ENCODE results near the gene DPF3.

DPF3 gene

GRCh38 chr14:72894323-72894622, 372 bp upstream of the DPF3 start:
- no peaks in the 10 kb centered on the region for H3K9me3 Mint-ChIP-seq
- H3K27me3 Mint-ChIP-seq (ENCODE audit: low read depth) = peaks cover 49% of the 10 kb centered on the region
- H3K36me3 Mint-ChIP-seq (ENCODE audit: low read depth) = peaks cover 2% of the 10 kb centered on the region
- peak overlapping the region; percentile 83 for H3K27ac Mint-ChIP-seq
- peaks cover 22% of the 10 kb centered on the region for H3K4me1 Mint-ChIP-seq (ENCODE audit: low read depth)
- H3K4me3 Mint-ChIP-seq = peak overlapping the region; percentile 87

DNA sequence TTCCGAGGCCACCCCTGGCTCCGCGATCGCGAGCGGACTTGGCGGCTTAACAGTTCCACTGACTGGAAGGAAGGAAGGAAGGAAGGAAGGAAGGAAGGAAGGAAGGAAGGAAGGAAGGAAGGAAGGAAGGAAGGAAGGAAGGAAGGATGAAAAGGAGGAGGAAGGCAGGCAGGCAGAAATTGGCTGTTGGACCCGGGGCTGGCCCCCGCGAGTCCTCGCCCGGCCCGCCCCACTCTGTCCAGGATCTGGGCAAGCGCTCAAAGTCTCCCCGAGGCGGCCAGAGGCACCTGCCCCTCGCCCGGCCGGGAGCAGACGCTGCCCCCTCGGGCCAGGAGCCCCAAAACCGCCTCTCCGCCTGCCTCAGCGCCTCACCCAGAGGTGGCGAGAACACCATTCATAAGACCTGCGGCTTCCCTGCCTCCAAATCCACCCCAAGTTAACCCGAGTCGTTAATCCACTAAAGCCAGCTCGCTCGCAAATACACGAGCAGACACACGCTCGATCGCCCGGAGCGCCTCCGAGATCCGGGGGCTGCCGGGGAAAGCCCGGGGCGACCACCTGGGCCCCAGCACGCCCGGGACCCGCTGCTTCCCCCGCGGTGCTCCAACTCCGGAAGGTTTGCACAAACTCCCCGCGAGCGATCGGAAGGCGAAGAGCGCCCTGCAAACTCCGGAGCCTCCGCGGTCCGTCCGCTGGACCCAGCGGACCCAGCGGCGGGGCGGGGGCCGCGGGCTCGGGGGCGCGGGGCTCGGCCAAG, 844 bp downstream of the DPF3 start:
- H3K27ac Mint-ChIP-seq = peak overlapping the region; percentile 79
- H3K9me3 Mint-ChIP-seq = no peaks in the 10 kb centered on the region
- H3K4me1 Mint-ChIP-seq (ENCODE audit: low read depth) = peaks cover 26% of the 10 kb centered on the region
- peaks cover 54% of the 10 kb centered on the region for H3K27me3 Mint-ChIP-seq (ENCODE audit: low read depth)
- peaks cover 4% of the 10 kb centered on the region for H3K36me3 Mint-ChIP-seq (ENCODE audit: low read depth)
- H3K4me3 Mint-ChIP-seq = peak overlapping the region; percentile 98

GRCh38 chr14:72892103-72892878, 1.6 kb downstream of the DPF3 start:
- peak overlapping the region; percentile 79 for H3K27ac Mint-ChIP-seq
- peaks cover 6% of the 10 kb centered on the region for H3K36me3 Mint-ChIP-seq (ENCODE audit: low read depth)
- peaks cover 27% of the 10 kb centered on the region for H3K4me1 Mint-ChIP-seq (ENCODE audit: low read depth)
- H3K4me3 Mint-ChIP-seq = peak overlapping the region; percentile 98
- no peaks in the 10 kb centered on the region for H3K9me3 Mint-ChIP-seq
- peaks cover 53% of the 10 kb centered on the region for H3K27me3 Mint-ChIP-seq (ENCODE audit: low read depth)

DNA sequence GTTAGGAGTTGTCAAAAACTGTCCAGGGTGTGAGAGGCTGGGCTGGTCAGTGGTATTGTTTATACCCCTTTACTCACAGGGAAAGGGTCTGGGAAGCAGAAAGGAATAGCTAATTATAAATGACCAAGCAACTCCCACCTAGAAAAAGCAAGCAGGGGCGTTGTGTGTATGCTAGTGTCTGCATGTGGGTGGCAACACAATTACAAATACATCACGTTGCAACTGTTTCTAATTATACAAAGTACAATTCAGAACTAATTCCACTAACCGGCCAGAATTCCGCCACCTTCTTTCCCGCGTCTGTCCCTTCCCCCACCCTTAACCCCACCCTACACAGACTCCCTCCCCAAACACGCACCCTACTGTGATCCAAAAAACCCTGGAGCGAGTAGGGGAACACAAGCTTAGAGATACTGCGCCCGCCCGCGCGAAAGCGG, 2.2 kb downstream of the DPF3 start:
- Mint-ChIP-seq H3K36me3 (ENCODE audit: low read depth) (peaks cover 10% of the 10 kb centered on the region), H3K27ac (no peak overlapping the region), H3K4me3 (peak overlapping the region; percentile 98), H3K27me3 (ENCODE audit: low read depth) (peaks cover 47% of the 10 kb centered on the region), H3K9me3 (no peaks in the 10 kb centered on the region), H3K4me1 (ENCODE audit: low read depth) (peaks cover 27% of the 10 kb centered on the region)

DNA sequence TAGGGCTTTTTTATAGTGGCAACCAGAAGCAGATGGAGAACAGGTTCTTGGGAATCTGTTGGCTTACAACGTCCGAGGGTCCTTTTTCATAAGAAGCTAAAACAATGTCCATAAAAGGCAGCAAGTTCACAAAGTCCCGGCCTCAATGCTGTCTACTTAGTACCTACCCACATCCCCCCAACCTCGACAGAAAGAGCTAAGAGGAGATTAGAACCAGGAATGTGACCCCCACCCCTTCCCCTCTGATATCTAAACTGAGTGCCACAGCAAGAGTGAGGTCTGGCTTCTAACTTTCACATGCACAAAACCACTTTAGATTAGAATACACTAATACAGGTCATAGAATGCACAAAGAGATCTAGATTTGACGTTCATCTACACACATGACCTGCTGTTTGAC, 4.5 kb downstream of the DPF3 start:
- Mint-ChIP-seq H3K9me3 (no peaks in the 10 kb centered on the region), H3K4me1 (ENCODE audit: low read depth) (peaks cover 18% of the 10 kb centered on the region), H3K4me3 (no peak overlapping the region), H3K27me3 (ENCODE audit: low read depth) (peaks cover 37% of the 10 kb centered on the region), H3K36me3 (ENCODE audit: low read depth) (peaks cover 21% of the 10 kb centered on the region), H3K27ac (no peak overlapping the region)

- Mint-ChIP-seq H3K4me3 (no peak overlapping the region), H3K36me3 (ENCODE audit: low read depth) (peaks cover 21% of the 10 kb centered on the region), H3K27me3 (ENCODE audit: low read depth) (peaks cover 30% of the 10 kb centered on the region)
Measured at GRCh38 chr14:72888636-72889201, 5.2 kb downstream of the DPF3 start.

DNA sequence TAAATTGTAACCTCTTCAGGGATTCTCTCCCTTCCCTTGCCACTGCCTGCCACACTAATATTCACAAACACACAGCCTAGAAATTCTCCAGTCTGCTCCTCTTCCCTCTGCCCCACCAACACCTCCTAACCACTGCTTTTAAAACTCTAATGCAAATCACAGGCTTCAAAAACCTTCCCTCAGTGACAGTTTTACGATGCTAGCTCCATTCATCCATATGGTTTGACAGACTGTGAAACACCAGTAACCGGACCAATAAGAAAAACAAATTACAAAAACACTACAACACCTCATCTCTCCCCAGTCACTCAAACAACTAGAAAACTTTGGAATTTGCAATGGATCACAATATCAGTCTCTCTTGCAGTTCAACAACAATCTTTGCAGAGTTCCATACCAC, 5.7 kb downstream of the DPF3 start:
- Mint-ChIP-seq H3K36me3 (ENCODE audit: low read depth) (peaks cover 21% of the 10 kb centered on the region), H3K27ac (no peak overlapping the region), H3K9me3 (no peaks in the 10 kb centered on the region), H3K4me1 (ENCODE audit: low read depth) (peaks cover 18% of the 10 kb centered on the region), H3K27me3 (ENCODE audit: low read depth) (peaks cover 30% of the 10 kb centered on the region), H3K4me3 (no peak overlapping the region)

More at GRCh38 chr14:72888636-72889201, 5.2 kb downstream of the DPF3 start:
- Mint-ChIP-seq H3K4me1 (ENCODE audit: low read depth) (peaks cover 16% of the 10 kb centered on the region), H3K9me3 (no peaks in the 10 kb centered on the region), H3K27ac (no peak overlapping the region)

- peaks cover 20% of the 10 kb centered on the region for H3K4me1 Mint-ChIP-seq (ENCODE audit: low read depth)
- H3K27me3 Mint-ChIP-seq (ENCODE audit: low read depth) = peaks cover 30% of the 10 kb centered on the region
Measured at GRCh38 chr14:72887514-72887913, 6.4 kb downstream of the DPF3 start.

DNA sequence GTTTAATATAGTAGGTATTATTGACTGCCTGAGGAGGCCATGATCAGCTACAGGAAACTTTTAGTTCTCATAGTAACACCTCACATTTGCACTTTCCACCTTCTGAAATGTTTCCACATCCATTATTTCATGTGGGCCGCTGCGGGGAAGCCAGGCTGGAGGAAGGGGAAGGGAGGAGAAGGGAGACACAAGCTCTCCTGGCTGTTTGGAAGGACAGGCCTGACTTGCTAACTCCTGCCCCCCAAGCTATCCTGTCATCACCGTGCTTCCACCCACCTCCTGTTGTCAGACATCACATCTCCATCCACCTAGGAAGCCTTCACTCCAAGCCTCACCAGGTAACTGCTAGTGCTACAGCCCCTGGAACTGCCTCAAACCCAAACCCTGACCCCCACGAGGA, 9.5 kb downstream of the DPF3 start:
- H3K4me3 Mint-ChIP-seq = no peak overlapping the region
- peaks cover 39% of the 10 kb centered on the region for H3K4me1 Mint-ChIP-seq (ENCODE audit: low read depth)
- H3K27me3 Mint-ChIP-seq (ENCODE audit: low read depth) = peaks cover 12% of the 10 kb centered on the region
- no peak overlapping the region for H3K27ac Mint-ChIP-seq
- H3K9me3 Mint-ChIP-seq = no peaks in the 10 kb centered on the region
- H3K36me3 Mint-ChIP-seq (ENCODE audit: low read depth) = peaks cover 29% of the 10 kb centered on the region

More at GRCh38 chr14:72887514-72887913, 6.4 kb downstream of the DPF3 start:
- no peak overlapping the region for H3K4me3 Mint-ChIP-seq
- H3K36me3 Mint-ChIP-seq (ENCODE audit: low read depth) = peaks cover 22% of the 10 kb centered on the region
- no peak overlapping the region for H3K27ac Mint-ChIP-seq
- H3K9me3 Mint-ChIP-seq = no peaks in the 10 kb centered on the region

- H3K4me3 Mint-ChIP-seq = peak overlapping the region; percentile 13
- H3K4me1 Mint-ChIP-seq (ENCODE audit: low read depth) = peaks cover 40% of the 10 kb centered on the region
- H3K27ac Mint-ChIP-seq = peak overlapping the region; percentile 54
- H3K9me3 Mint-ChIP-seq = no peaks in the 10 kb centered on the region
- H3K27me3 Mint-ChIP-seq (ENCODE audit: low read depth) = peaks cover 12% of the 10 kb centered on the region
- H3K36me3 Mint-ChIP-seq (ENCODE audit: low read depth) = peaks cover 31% of the 10 kb centered on the region
Measured at GRCh38 chr14:72883961-72884360, 9.9 kb downstream of the DPF3 start.

DNA sequence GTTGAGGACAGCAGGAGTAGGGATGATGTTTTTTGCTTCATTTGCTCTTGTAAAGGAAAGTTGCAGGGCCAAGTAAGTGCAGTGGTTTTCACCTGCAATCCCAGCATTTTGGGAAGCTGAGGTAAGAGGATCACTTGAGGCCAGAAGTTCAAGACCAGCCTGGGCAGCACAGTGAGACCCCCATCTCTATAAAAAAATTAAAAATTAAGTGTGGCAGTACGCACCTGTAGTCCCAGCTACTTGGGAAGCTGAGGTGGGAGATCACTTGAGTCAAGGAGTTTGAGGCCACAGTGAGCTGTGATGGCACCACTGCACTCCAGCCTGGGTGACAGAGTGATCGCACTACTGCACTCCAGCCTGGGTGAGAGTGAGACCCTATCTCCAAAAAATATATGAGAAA, 10.8 kb downstream of the DPF3 start:
- Mint-ChIP-seq H3K36me3 (ENCODE audit: low read depth) (peaks cover 34% of the 10 kb centered on the region), H3K9me3 (no peaks in the 10 kb centered on the region), H3K4me3 (no peak overlapping the region), H3K27me3 (ENCODE audit: low read depth) (peaks cover 7% of the 10 kb centered on the region), H3K4me1 (ENCODE audit: low read depth) (peaks cover 35% of the 10 kb centered on the region), H3K27ac (peak overlapping the region; percentile 34)

DNA sequence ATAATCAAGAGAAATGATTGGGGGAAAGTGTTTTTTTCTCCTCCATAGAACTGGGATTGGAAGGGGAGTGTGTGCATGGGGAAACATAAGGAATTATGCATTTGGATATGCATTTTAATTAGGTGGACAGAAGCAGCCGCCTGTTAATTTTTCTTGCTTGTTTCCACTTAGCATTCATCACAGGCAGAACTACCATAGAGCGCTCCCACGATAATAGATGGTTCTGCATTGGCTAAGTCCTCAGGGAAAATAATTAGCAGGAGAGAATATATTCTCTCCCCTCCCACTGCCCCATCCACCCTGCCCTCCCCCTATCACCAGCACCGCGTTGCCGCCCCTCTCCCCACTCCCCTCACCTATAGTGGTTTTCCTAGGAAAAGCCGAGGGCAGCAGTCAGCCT, 11.4 kb downstream of the DPF3 start:
- Mint-ChIP-seq H3K4me3 (no peak overlapping the region), H3K36me3 (ENCODE audit: low read depth) (peaks cover 34% of the 10 kb centered on the region), H3K27me3 (ENCODE audit: low read depth) (peaks cover 5% of the 10 kb centered on the region)

DNA sequence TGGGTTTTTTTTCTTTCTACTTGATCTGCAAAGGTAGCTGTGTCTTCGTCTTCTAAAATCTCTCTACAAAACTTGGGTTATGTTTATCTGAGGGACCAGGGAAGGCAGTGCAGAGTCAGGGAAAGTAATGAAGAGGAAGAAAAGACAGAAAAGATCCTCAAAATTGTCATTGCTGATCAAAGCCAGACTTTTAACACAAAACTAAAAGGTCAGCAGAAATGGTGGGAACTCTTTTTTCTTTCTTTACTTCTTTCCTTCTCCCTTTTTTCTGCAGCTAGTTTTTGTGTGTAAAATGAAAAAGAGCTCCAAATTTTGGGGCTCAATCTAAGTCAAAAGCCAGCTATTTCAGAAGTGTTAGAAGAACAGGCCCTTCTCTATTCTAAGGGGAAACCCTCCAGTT, 11.9 kb downstream of the DPF3 start:
- Mint-ChIP-seq H3K27ac (no peak overlapping the region), H3K36me3 (ENCODE audit: low read depth) (peaks cover 30% of the 10 kb centered on the region), H3K4me1 (ENCODE audit: low read depth) (peaks cover 34% of the 10 kb centered on the region), H3K27me3 (ENCODE audit: low read depth) (peaks cover 5% of the 10 kb centered on the region), H3K9me3 (no peaks in the 10 kb centered on the region), H3K4me3 (no peak overlapping the region)

More for the DNA sequence above, 11.4 kb downstream of the DPF3 start:
- H3K9me3 Mint-ChIP-seq = no peaks in the 10 kb centered on the region
- H3K4me1 Mint-ChIP-seq (ENCODE audit: low read depth) = peaks cover 34% of the 10 kb centered on the region
- H3K27ac Mint-ChIP-seq = no peak overlapping the region

DNA sequence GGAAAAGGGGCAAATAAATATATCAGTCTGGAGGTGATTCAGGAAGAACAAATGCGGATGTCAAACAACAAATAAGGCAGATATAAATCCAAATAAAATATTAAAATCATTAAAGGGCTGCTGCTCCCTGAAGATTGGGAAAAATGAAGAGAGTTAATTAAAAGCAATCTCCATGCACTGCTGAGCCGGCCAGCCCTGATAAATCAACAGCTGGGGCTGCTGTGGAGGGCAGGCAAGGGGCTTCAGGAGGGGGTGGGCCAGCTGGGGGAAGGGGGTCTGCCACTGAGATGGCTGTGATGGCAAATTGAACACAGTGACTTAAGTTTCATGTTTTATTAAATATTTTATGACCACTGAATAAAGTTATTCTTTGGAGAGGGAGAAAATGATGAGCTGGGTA, 12.4 kb downstream of the DPF3 start:
- Mint-ChIP-seq H3K27ac (no peak overlapping the region), H3K27me3 (ENCODE audit: low read depth) (peaks cover 5% of the 10 kb centered on the region), H3K36me3 (ENCODE audit: low read depth) (peaks cover 32% of the 10 kb centered on the region), H3K4me3 (no peak overlapping the region), H3K9me3 (no peaks in the 10 kb centered on the region), H3K4me1 (ENCODE audit: low read depth) (peaks cover 34% of the 10 kb centered on the region)

DNA sequence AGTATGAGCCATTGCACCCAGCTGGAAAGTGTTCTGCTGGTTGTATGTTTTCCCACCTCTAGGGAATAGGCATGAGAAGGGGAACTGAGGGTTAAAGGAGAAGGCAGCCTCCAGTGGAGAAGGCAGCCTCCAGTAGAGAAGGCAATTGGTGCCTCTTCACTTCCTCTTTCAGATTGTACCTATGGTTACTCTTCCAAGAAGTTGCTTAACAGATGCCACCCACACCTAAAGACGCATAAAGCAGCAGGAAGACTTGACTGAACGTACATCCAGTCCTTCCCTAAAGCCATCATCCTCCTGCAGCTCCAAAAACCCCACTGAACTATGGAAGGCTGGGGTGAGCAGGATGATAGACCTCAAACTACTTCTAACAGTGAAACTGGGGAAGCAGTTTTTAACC, 13.1 kb downstream of the DPF3 start:
- Mint-ChIP-seq H3K27me3 (ENCODE audit: low read depth) (peaks cover 2% of the 10 kb centered on the region), H3K27ac (peak overlapping the region; percentile 73), H3K4me1 (ENCODE audit: low read depth) (peaks cover 34% of the 10 kb centered on the region), H3K36me3 (ENCODE audit: low read depth) (peaks cover 29% of the 10 kb centered on the region), H3K9me3 (no peaks in the 10 kb centered on the region), H3K4me3 (peak overlapping the region; percentile 25)

Data from T-helper 1 cell treated with Interleukin-12 subunit alpha and Interleukin-12 subunit beta and Interleukin-4 antibody, amounts not matched to agents 30 μg/mL and 1 μg/mL, for 36 hours (primary cell).